Panc1 (cell line): ENCODE data around the gene ZNF557.

Source experiments
- CTCF ChIP-seq: fragments of 450-650 bp; IDR thresholded peaks from 2 replicates; pipeline ENCODE4 v1.5.1; 2017; ENCODE audit warnings: mild to moderate bottlenecking
- POLR2AphosphoS5 ChIP-seq: IDR thresholded peaks from 2 replicates; pipeline ENCODE4 v1.6.1; 2012; ENCODE audit warnings: mild to moderate bottlenecking, low read depth, low read length, moderate library complexity
- REST ChIP-seq, 2 experiments: IDR thresholded peaks; 2 replicates each; pipeline ENCODE4 v1.6.1; 2011 to 2012; ENCODE audit warnings: low read depth in 2 of 2, control low read depth in 1 of 2, low read length in 1 of 2, mild to moderate bottlenecking in 1 of 2, moderate library complexity in 1 of 2; ENCODE audit not compliant: insufficient read depth in 1 of 2
- TCF7L2 ChIP-seq: IDR thresholded peaks from 2 replicates; pipeline ENCODE4 v1.6.1; 2011; ENCODE audit warnings: mild to moderate bottlenecking, low read depth, low read length, inconsistent platforms

GRCh38 chr19:7130043-7130442 lies 60.5 kb downstream of the ZNF557 start:
- TF ChIP-seq CTCF: no peak
- no peak for TF ChIP-seq POLR2AphosphoS5
- no peak for TF ChIP-seq REST (IDR thresholded peaks at IDR 0.05; ENCODE audit: insufficient read depth in 1 of 2, low read depth in 2 of 2, low read length in 1 of 2)
- TF ChIP-seq TCF7L2: no peak
